GM19043 (cell line): ENCODE measurements around the gene NOTCH1.

Source experiments
- ATAC-seq: cut with Tn5 transposase; IDR thresholded peaks from one replicate; pipeline ENCODE4 v1.9.1; 2021; ENCODE audit warnings: low read depth; ENCODE audit not compliant: unreplicated experiment

The NOTCH1 gene

DNA sequence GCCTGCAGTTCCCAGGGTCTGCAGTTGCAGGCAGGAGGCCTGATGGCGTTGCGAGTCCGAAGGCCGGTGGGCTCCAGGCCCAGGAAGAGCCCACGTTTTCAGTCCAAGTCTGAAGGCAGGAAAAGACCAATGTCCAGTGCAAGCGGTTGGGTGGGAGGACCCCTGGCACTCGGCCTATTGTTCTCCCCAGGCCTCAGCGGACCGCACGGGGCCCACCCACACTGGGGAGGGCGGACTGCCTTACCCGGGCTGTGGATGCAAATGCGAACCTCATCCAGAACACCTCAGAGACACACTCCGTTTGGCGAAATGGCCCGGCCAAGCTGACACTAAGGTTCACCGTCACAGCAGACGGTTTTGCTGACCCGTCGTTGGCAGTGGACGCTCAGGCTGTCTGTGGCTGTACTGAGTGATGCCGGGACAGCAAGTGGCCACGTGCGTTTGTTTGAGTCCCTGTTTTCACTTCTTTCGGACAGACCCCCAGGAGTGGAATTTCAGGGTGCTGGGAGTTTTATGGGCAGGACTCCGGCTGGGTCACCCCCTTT is 52.8 kb downstream of the NOTCH1 start:
- ATAC-seq, result no peak

- no peak for ATAC-seq
Measured at GRCh38 chr9:136489731-136490130, 56.1 kb downstream of the NOTCH1 start.

GRCh38 chr9:136488247-136489214 is 57.3 kb downstream of the NOTCH1 start:
- no peak for ATAC-seq

GRCh38 chr9:136487672-136488071 is 58.2 kb downstream of the NOTCH1 start:
- no peak for ATAC-seq

DNA sequence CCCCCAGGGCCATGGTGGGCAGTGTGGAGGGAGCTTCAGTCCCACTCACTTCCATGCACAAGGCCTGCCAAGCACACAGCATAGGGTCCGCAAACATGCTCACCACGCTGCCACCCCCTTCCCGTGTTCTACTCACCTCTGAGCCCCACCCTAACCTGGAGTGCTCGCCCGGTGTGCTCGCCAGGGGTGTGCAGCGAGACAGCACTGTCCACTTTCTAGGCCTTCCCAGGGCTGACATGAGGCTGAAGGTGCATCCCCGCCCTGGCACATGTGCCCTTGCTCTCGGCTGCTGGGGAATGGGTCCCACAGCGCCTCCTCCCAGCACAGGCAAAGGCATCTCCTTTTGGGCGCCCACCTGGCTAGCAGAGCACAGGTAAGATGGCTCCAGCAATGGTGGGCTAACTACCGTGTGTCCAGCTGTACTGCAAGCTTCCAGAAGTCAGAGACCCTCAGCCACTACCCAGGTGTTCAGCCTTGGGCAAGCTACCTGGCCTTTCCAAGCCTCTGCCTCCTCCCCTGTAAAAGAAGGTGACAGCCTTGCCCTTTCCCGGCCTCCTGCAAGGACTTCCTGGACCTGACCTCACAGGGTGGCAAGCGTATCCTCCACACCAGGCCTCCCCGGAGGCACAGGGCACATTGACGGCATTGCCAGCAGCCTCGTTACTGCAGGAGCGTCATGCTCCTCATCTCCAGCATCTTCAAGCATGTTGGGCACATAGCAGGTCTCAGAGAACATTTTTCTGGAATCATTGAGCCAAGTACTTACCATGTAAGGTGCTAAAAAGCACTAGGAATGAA is 58.8 kb downstream of the NOTCH1 start:
- no peak for ATAC-seq

- no peak for ATAC-seq
Measured at GRCh38 chr9:136486131-136486530, 59.7 kb downstream of the NOTCH1 start.

DNA sequence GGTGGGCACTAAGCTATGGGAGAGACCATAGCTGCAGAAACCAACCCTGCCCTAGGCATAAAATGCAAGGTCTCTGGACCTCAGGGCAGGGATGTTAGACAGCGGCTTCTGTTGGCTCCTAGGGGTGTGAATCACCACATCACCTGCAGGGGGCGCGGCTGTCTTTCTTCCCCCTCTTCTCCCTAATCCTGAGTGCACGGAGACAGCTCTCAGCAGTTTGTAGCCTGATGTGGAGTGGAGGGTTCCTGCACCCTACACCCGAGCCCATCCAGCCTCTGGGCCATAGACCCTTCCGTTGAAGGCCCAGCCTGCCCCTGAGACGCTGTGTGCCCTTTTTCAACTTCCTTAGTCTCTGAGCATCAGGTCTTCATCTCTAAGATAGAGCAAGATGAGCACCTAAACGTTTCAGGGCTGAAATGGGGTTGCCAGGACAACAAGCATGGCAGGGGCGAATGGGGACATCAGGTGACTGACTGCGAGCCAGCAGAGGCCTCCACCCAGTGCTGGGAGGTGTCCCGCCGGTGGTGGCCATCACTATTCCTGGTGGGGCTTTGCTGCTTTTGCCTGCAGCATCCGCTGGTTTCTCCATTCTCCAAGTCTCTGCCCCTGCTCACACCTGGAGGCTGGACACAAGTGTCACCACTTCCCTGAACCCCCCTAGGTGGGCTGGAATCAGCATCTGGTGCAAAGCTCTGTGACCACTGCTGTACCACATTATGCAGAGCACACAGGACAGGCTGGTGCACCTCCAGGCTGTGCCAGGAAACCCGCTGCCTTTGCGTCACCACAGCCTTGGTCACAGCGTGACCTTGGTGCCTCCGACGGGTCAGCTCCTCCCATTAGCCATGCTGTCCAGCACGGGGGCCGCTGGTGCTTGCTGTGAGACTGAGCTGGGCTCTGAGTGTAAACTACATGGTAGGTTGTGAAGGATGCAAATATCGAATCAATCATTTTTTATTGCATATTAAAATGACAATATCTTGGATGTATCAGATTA is 60.5 kb downstream of the NOTCH1 start:
- ATAC-seq, result no peak

DNA sequence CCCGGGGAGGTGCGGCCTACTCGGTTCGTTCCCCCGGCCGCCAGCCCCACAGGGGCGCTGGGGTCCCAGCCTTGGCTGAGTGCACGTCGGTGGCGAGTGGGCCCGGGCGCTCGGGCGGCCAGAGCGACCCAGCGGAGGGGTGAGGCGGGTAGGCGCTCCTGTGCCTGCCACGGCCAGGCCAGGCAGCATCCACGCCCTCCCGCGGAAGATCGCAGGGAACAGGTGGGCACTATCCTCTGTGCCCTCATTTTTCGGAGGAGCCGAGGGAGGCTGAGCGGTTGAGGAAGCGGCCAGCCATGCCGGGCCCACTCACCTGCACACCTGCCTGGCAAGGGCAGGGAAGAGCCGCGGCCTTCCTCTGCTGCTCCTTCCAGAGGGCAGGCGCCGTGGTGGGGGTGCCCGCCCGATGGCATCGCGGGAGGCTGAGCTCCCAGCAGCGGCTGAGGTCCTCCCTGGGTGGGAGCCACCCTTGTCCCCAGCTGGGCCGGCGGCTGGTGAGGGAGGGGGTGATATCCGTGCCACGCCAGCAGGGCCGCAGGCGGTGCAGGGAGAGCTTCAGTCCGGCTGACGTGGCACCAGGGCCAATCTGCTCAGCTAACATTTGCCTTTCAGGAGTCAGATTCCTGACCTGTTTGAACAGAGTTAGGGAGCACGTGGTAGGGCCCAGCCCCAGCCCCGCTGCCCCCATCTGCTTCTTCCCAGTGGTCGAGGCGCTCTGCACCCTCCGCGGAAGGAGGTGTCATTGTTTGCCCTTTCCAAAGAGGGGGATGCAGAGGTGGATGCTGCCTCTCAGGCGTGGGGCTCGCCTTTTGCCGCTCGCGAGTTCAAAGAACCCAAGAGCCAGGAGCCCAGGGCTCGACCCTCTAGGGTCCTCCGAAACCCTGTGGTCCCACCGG is 61.4 kb downstream of the NOTCH1 start:
- ATAC-seq, result no peak

GRCh38 chr9:136483589-136484152 is 62.2 kb downstream of the NOTCH1 start:
- ATAC-seq, result peak; percentile 54

DNA sequence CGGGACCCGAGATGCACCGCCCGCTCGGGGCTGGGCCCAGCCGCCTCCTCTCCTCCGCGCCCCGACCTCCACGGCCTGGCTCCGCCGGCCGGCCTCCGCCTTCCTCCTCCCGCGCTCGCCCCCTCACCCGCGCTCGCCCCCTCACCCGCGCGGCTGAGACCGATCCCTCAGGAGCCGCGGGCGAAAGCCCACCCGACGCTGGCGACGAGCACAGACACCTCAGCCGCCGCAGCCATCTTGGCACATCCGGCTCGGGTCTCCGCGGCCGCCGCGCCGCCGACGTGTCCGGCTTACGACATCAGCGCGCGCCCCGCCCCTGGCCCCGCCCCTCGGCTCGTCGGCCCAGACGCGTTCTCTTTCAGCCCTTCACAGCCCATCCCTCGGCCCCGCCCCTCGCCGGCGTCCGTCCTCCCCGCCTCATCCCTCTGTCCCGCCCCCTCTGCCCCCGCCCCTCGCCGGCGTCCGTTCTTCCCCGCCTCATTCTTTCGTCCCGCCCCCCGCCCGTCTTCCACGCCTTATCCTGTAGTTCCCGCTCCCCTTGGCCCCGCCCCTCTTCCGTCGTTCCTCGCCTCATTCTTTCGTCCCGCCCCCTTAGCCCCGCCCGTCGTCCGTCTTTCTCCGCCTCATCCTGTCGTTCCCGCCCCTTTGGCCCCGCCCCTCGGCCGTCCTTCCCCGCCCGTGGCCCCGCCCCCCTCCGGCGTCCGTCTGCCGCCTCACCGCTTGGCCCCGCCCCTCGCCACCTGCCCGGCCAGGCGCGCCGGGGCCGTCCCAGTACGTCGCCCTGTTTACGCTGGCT is 62.9 kb downstream of the NOTCH1 start, which contains the start of gene SEC16A:
Gene SEC16A, minus strand, starts transcription at position 248 of the 796 bp plus-strand sequence. CDS start 5,425 bp downstream, outside the sequence.
- peak; percentile 57 for ATAC-seq

DNA sequence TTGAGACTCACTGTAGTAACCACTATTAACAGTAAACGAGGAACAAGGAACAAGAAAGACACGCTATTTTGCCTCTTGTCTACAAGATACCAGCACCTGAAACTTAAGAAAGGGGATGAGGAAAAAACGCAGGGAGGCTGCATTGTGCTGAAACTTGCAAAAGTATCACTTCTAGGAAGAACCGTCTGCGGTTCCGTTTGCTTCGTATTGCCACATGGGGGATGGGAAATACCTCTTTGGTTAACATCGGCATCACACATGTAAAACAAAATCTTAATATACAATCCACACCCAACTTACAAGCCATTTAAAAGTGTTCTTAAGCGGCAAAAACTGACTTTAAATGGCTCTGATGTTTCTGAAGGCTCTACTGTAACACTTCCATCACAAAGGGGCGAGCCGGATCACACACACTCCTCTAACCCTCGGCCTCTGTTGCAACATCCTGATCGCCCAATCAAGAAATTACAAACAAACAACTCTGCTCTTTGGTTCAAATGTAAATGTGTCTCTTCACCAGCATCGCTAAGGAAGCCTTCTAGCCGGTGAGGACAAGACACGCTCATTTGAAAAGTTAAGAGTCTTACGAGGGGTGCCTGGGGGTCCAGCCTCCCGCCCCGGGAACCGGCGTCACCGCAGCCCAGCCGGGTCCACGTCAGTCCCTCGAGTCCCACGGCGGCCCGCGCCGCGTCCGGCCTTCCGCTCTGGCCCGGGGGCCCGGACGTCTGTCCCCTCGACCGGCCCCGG is 63.6 kb downstream of the NOTCH1 start:
- no peak for ATAC-seq

GRCh38 chr9:136481558-136481957 is 64.3 kb downstream of the NOTCH1 start:
- no peak for ATAC-seq

- ATAC-seq, result no peak
Measured at GRCh38 chr9:136476369-136477150, 69.3 kb downstream of the NOTCH1 start.

- ATAC-seq, result no peak
Measured at GRCh38 chr9:136474974-136475865, 70.6 kb downstream of the NOTCH1 start.

DNA sequence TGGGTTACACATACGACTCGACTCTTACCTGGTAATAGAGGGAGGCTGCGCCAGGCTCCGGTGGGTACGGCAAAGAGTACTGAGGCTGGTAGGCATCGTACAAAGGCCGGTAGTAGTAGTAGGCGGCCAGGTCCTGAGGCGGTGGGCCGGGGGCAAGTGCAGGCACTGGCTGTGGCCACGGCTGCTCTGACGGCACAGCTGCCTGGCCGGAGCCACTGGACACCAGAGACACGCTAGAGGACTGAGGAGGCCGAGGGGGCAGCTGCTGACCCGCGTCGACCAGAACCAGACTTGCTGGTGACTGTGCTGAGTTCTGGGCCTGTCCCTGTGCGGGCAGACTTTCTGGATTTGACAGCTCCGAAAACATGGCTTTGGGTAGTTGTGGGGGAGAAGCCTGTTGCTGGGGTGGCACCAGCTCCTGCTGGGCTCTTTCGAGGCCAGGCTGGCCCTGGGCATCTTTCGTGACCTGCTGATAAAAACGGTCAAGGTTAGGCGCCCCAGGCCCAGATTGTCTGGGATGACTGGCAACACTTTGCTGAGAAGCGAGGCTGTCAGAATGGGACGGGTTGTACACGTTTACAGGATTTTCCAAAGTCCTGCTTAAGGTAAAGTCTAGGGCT is 71.7 kb downstream of the NOTCH1 start:
- ATAC-seq, result no peak
